ENCODE measurements around the gene TTC9B. TPM values are rescaled to one million over a fixed set of nuclear protein-coding genes. Genes with fewer than 3 reads are reported as not detected.

TTC9B gene
- total RNA-seq, 1 donor from 2014 or later = not detected

DNA sequence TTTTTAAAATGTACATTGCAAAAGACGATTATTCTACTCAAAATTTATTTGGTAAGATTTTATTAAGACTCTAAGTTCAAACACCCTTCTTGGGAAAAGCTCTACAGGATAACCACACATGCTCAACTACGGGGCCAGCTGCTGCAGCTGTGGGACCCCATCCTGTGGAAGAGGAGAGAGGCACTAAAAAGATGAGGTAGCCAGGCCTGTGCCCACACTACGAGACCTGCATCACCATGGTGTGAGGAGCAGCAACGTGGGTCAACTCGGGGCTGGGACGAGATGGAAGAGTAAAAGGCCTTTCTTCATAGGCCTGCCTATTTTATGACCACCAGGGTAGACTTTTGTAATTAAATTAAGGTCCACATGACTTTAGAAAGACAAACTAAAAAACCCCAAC, 12.9 kb upstream of the TTC9B start:
- Histone ChIP-seq H3K27me3 (no peaks in the 10 kb centered on the region), H3K36me3 (peaks cover 0 to 22% of the 10 kb centered on the region in 2 donors), H3K4me3 (no peak overlapping the region), H3K9me3 (no peaks in the 10 kb centered on the region), H3K27ac (no peak overlapping the region), H3K4me1 (peaks cover 17% of the 10 kb centered on the region)
- no peak for DNase-seq (ENCODE audit: extremely low spot score in 2 of 2)
- intact Hi-C loops (cut with DNase I) = no loop called here
- TF ChIP-seq, protein P1, sequence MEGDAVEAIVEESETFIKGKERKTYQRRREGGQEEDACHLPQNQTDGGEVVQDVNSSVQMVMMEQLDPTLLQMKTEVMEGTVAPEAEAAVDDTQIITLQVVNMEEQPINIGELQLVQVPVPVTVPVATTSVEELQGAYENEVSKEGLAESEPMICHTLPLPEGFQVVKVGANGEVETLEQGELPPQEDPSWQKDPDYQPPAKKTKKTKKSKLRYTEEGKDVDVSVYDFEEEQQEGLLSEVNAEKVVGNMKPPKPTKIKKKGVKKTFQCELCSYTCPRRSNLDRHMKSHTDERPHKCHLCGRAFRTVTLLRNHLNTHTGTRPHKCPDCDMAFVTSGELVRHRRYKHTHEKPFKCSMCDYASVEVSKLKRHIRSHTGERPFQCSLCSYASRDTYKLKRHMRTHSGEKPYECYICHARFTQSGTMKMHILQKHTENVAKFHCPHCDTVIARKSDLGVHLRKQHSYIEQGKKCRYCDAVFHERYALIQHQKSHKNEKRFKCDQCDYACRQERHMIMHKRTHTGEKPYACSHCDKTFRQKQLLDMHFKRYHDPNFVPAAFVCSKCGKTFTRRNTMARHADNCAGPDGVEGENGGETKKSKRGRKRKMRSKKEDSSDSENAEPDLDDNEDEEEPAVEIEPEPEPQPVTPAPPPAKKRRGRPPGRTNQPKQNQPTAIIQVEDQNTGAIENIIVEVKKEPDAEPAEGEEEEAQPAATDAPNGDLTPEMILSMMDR (IDR thresholded peaks at IDR 0.05) = no peak
- TF ChIP-seq POLR2A (IDR thresholded peaks at IDR 0.05) = no peak
- no peak for TF ChIP-seq POLR2AphosphoS5 (IDR thresholded peaks at IDR 0.05; ENCODE audit: insufficient read depth in 1 of 2, low read depth in 1 of 2)

DNA sequence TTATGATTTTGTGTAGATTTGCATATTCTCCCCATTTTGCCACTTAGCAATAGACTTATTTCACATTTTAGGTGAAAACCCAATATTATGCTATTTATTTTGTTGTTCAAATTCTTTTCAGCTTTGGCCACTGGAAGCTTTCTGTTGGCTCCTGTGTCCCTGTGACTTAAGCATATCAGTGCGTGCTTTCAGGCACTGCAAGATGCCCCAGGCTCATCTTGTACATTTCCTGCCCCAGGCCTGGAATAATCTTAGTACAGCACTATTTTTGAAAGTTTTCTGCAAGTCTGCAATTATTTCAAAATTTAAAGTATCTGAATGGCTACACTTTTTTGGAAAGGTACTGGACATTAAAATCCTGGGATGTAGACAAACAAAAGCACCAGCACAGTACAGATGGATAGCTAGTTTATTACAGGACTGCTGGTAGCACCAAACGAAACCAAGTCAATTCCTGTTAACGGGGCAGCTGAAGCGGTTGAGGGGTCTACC, 11.8 kb upstream of the TTC9B start:
- Histone ChIP-seq H3K27ac (no peak overlapping the region), H3K9me3 (no peaks in the 10 kb centered on the region), H3K27me3 (no peaks in the 10 kb centered on the region), H3K4me1 (peaks cover 25% of the 10 kb centered on the region), H3K4me3 (no peak overlapping the region), H3K36me3 (peaks cover 0 to 11% of the 10 kb centered on the region in 2 donors)
- intact Hi-C loops (cut with DNase I) = no loop called here
- no peak for TF ChIP-seq POLR2AphosphoS5 (IDR thresholded peaks at IDR 0.05; ENCODE audit: insufficient read depth in 1 of 2, low read depth in 1 of 2)
- no peak for TF ChIP-seq POLR2A (IDR thresholded peaks at IDR 0.05)
- TF ChIP-seq, protein P1 (IDR thresholded peaks at IDR 0.05) = no peak
- no peak for DNase-seq (ENCODE audit: extremely low spot score in 2 of 2)

DNA sequence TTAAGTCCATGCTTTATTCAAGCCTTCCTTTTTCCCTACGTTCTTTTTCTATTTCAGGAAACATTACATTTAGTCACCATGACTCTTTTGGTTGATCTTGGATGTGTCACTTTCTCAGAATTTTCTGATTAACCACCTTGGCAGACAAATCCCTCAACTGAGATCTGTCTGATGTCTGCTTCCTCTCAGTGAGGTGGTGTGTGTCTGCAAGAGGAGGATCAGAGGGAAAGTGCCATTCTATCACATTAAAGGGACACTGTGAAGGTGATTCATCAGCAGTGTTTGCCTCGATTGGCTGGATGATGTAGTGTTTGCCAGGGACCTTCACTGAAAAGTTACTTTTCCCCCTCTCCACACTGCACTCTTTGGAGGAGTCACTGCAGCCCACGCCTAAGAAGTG, 11.3 kb upstream of the TTC9B start:
- no peak overlapping the region for H3K4me3 ChIP-seq
- TF ChIP-seq, protein P1 (IDR thresholded peaks at IDR 0.05) = no peak
- TF ChIP-seq POLR2AphosphoS5 (IDR thresholded peaks at IDR 0.05; ENCODE audit: insufficient read depth in 1 of 2, low read depth in 1 of 2) (no peak), POLR2A (IDR thresholded peaks at IDR 0.05) (no peak)
- H3K9me3 ChIP-seq = no peaks in the 10 kb centered on the region
- peaks cover 25% of the 10 kb centered on the region for H3K4me1 ChIP-seq
- no peak for DNase-seq (ENCODE audit: extremely low spot score in 2 of 2)
- peaks cover 0 to 6% of the 10 kb centered on the region in 2 donors for H3K36me3 ChIP-seq
- intact Hi-C loops (cut with DNase I) = no loop called here
- no peak overlapping the region for H3K27ac ChIP-seq
- no peaks in the 10 kb centered on the region for H3K27me3 ChIP-seq

DNA sequence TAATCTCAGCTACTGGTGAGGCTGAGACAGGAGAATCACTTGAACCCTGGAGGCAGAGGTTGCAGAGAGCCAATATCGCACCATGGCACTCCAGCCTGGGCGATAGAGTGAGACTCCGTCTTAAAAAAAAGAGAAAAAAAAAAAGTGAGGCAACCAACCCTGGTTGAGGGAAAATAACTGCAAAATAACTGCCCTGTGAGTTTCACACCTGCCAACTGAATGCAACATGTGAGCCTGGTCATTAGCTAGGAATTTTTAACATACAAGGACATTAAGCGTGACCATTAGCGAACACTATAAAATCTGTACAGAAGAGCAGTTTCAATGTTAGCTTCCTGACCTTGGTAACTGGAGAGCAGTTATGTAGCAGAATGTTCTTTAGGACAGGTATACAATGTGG, 10.7 kb upstream of the TTC9B start:
- Histone ChIP-seq H3K4me1 (peaks cover 25% of the 10 kb centered on the region), H3K4me3 (no peak overlapping the region), H3K9me3 (no peaks in the 10 kb centered on the region), H3K27ac (no peak overlapping the region), H3K36me3 (peaks cover 0 to 5% of the 10 kb centered on the region in 2 donors), H3K27me3 (no peaks in the 10 kb centered on the region)
- no peak for DNase-seq (ENCODE audit: extremely low spot score in 2 of 2)
- TF ChIP-seq POLR2A (IDR thresholded peaks at IDR 0.05) (no peak), POLR2AphosphoS5 (IDR thresholded peaks at IDR 0.05; ENCODE audit: insufficient read depth in 1 of 2, low read depth in 1 of 2) (no peak)
- TF ChIP-seq, protein P1 (IDR thresholded peaks at IDR 0.05) = no peak
- intact Hi-C loops (cut with DNase I) = no loop called here

DNA sequence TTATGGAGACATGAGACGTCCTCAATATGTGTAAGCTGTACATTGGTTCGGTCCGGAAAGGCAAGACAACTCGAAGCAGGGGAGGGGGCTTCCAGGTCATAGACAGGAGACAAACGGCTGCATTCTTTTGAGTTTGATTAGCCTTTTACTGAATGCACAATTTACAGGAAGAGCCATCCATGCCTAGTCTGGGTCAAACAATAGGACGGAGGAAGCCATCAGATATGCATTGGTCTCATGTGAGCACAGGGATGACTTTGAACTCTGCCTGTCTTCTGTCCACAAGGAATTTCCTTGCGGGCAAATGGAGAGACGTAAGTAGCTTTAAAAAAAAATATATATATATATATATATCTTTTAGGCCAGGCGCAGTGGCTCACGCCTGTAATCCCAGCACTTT, 10.2 kb upstream of the TTC9B start:
- intact Hi-C loops (cut with DNase I) = no loop called here
- Histone ChIP-seq H3K27me3 (no peaks in the 10 kb centered on the region), H3K4me1 (peaks cover 26% of the 10 kb centered on the region)

More for the DNA sequence above, 10.2 kb upstream of the TTC9B start:
- DNase-seq (ENCODE audit: extremely low spot score in 2 of 2) = no peak
- H3K4me3 ChIP-seq = no peak overlapping the region
- peaks cover 0 to 2% of the 10 kb centered on the region in 2 donors for H3K36me3 ChIP-seq
- no peak overlapping the region for H3K27ac ChIP-seq
- no peaks in the 10 kb centered on the region for H3K9me3 ChIP-seq
- TF ChIP-seq, protein P1 (IDR thresholded peaks at IDR 0.05) = no peak
